Erythroblast (primary cell): ENCODE measurements around the gene ZNF385C.

Experiments used
- GATA1 ChIP-seq: IDR thresholded peaks from 2 replicates; pipeline ENCODE4 v1.6.1; 2011; ENCODE audit warnings: low read depth, mild to moderate bottlenecking, control low read depth, low read length, moderate library complexity
- POLR2A ChIP-seq: IDR thresholded peaks from 2 replicates; pipeline ENCODE4 v1.6.1; 2011; ENCODE audit warnings: mild to moderate bottlenecking, low read length

DNA sequence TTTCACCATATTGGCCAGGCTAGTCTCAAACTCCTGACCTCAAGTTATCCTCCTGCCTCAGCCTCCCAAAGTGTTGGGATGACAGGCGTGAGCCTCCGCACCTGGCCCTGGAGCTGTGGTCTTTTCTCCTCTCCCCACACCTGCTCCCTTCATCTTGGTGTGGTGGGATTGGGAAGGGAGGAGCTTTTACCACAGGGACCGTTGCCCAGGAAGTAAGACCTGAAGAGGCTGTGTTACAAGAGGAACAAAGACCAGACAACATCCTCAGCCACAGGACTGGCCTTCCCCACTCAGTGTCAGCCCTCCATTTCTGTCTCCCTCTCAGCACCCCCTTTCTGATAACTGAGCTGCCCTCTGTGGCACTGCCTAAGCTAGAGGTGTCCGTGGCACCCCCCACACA lies 38.5 kb downstream of the ZNF385C start:
- TF ChIP-seq POLR2A: no peak
- no peak for TF ChIP-seq GATA1
